OCI-LY7 (cell line): Measurements from ENCODE around the gene BCAR3. TPM values are rescaled to one million over a fixed set of nuclear protein-coding genes. Genes with fewer than 3 reads are reported as not detected.

ENCODE experiments used
- BruUV-seq: library from RNA; stranded (reverse); fragments of 400-500 nt; replicated peaks from 2 replicates; lab custom pipeline; 2021; lab: Mats Ljungman, UMichigan
- CTCF ChIA-PET: fragments of 300-600 bp; sonication (Branson Sonifier 250); formaldehyde crosslinking; loops from one replicate; lab custom pipeline; 2022; ENCODE audit warnings: antibody characterized with exemption; ENCODE audit not compliant: unreplicated experiment; lab: Charles Lee
- POLR2A ChIA-PET: fragments of 300-600 bp; sonication (Branson Sonifier 250); formaldehyde crosslinking; loops from one replicate; lab custom pipeline; 2022; ENCODE audit warnings: antibody characterized with exemption; lab: Charles Lee
- DNase-seq: peaks from one replicate; pipeline ENCODE4 v3.0.0-alpha.2; 2015; ENCODE audit warnings: low spot score
- H2AFZ ChIP-seq: fragments of 200-600 bp; sonication (generic), shearing (Covaris generic); 2 replicates; pipeline ENCODE4 v1.6.1; 2014; ENCODE audit warnings: mild to moderate bottlenecking, antibody characterized with exemption, low read length, moderate library complexity
- H3K27ac ChIP-seq: fragments of 200-600 bp; sonication (generic); 2 replicates; pipeline ENCODE4 v1.5.1; 2014; ENCODE audit warnings: mixed run types, low read depth, mild to moderate bottlenecking, moderate library complexity, low read length, inconsistent platforms; ENCODE audit not compliant: poor library complexity, severe bottlenecking
- H3K36me3 ChIP-seq: fragments of 200-600 bp; sonication (generic); 2 replicates; pipeline ENCODE4 v1.6.1; 2014; ENCODE audit warnings: mild to moderate bottlenecking, antibody characterized with exemption, low read length, moderate library complexity, mixed read lengths; ENCODE audit not compliant: insufficient read depth
- H3K4me1 ChIP-seq: fragments of 200-600 bp; sonication (generic); 2 replicates; pipeline ENCODE4 v1.5.1; 2014; ENCODE audit warnings: mild to moderate bottlenecking, low read length; ENCODE audit not compliant: insufficient read depth, poor library complexity, severe bottlenecking
- H3K4me2 ChIP-seq: fragments of 200-600 bp; sonication (generic); 2 replicates; pipeline ENCODE4 v1.6.1; 2014; ENCODE audit warnings: mild to moderate bottlenecking, low read length
- H3K4me3 ChIP-seq: fragments of 200-600 bp; sonication (generic); 2 replicates; pipeline ENCODE4 v1.5.1; 2014; ENCODE audit warnings: mild to moderate bottlenecking, low read depth, low read length; ENCODE audit not compliant: poor library complexity, severe bottlenecking
- H3K79me2 ChIP-seq: fragments of 200-600 bp; sonication (generic); 2 replicates; pipeline ENCODE4 v1.6.1; 2016; ENCODE audit warnings: low read depth, mild to moderate bottlenecking, low read length, moderate library complexity, mixed read lengths; ENCODE audit not compliant: insufficient read depth
- H3K9me2 ChIP-seq: fragments of 200-600 bp; sonication (generic); 2 replicates; pipeline ENCODE4 v1.6.1; 2016; ENCODE audit warnings: mild to moderate bottlenecking, low read length, mixed read lengths; ENCODE audit not compliant: insufficient read depth
- H3K9me3 ChIP-seq: fragments of 200-600 bp; sonication (generic); 2 replicates; pipeline ENCODE4 v1.6.1; 2014; ENCODE audit warnings: mild to moderate bottlenecking, mixed run types, low read length, mixed read lengths
- H4K20me1 ChIP-seq: fragments of 200-600 bp; sonication (generic); 2 replicates; pipeline ENCODE4 v1.6.1; 2014; ENCODE audit warnings: mild to moderate bottlenecking, antibody characterized with exemption, low read length, moderate library complexity, mixed read lengths; ENCODE audit not compliant: insufficient read depth
- EZH2phosphoT487 ChIP-seq: fragments of 200-600 bp; sonication (generic); IDR thresholded peaks from 2 replicates; pipeline ENCODE4 v1.6.1; 2018; ENCODE audit warnings: low read depth, borderline replicate concordance, mild to moderate bottlenecking, mixed run types, antibody characterized with exemption, low read length, moderate library complexity, mixed read lengths
- intact Hi-C: fragments of 100-400 bp; cut with micrococcal nuclease; formaldehyde crosslinking; loops from one replicate; pipeline ENCODE4 v1.10.0; 2022; ENCODE audit not compliant: unreplicated experiment
- total RNA-seq, 2 experiments: library from RNA; depleted of rRNA in 1 of 2; stranded (reverse); fragments of >200 nt in 1 of 2; shearing (Covaris generic) in 1 of 2; gene quantifications; 2 replicates each; pipeline ENCODE4 v1.2.3, GENCODE V29; 2014 to 2022
- TF ChIP-seq, protein P1 (sequence below): fragments of 200-600 bp; sonication (generic); conservative IDR thresholded peaks from 2 replicates; pipeline ENCODE4 v1.5.1; 2014; ENCODE audit warnings: mild to moderate bottlenecking, antibody characterized with exemption, low read length, moderate library complexity, mixed read lengths

Gene BCAR3
- total RNA-seq, 2 experiments from 2014 or later = 16.3 to 24.2 TPM

DNA sequence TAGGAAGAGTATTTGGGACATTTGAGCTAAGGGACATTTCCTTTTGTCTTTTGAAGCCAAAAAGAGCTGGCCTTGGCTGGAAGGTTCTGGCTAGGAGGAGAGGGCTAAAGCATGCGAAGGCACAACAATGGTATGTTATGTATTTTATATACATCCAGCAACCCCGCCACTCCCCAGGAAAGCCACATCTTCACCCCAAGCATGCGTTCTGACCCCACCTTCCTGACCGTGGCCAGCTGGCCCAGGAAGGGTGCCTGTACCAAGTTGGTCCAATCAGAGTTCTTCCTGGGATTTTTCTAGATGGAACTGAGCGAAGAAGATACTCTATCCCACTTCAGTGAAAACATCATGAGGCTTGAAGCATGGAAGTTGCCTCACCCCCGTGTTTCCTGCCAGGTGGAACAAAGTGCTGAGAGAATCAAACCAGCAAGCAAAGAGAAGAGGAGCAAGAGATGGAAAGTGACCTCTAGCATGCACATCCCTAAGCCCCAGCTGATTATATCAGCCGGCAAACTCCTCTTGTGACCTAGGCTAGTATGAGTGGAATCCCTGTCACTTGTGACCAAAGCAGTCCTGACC is 82.7 kb downstream of the BCAR3 start:
- no peak for DNase-seq
- ChIA-PET POLR2A (interaction anchor here (1.0 kb wide), 1 partner anchor 238 kb away, joined by 3 read pairs; no protein-coding TSS in a partner anchor), CTCF (no interaction called here)
- TF ChIP-seq, protein P1, sequence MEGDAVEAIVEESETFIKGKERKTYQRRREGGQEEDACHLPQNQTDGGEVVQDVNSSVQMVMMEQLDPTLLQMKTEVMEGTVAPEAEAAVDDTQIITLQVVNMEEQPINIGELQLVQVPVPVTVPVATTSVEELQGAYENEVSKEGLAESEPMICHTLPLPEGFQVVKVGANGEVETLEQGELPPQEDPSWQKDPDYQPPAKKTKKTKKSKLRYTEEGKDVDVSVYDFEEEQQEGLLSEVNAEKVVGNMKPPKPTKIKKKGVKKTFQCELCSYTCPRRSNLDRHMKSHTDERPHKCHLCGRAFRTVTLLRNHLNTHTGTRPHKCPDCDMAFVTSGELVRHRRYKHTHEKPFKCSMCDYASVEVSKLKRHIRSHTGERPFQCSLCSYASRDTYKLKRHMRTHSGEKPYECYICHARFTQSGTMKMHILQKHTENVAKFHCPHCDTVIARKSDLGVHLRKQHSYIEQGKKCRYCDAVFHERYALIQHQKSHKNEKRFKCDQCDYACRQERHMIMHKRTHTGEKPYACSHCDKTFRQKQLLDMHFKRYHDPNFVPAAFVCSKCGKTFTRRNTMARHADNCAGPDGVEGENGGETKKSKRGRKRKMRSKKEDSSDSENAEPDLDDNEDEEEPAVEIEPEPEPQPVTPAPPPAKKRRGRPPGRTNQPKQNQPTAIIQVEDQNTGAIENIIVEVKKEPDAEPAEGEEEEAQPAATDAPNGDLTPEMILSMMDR = no peak
- TF ChIP-seq EZH2phosphoT487 = no peak
- Histone ChIP-seq H3K4me1 (no peaks in the 10 kb centered on the region), H3K36me3 (no peaks in the 10 kb centered on the region), H4K20me1 (0 out of 2 replicates have a peak, but pooled peaks cover 4% of the 10 kb centered on the region), H3K4me3 (no peak overlapping the region), H3K9me3 (no peaks in the 10 kb centered on the region), H2AFZ (no peak overlapping the region), H3K4me2 (no peak overlapping the region), H3K27ac (no peak overlapping the region), H3K9me2 (no peaks in the 10 kb centered on the region), H3K79me2 (no peaks in the 10 kb centered on the region)
- BruUV-seq = no TSS peak
- intact Hi-C loops = no loop called here

- Histone ChIP-seq H2AFZ (no peak overlapping the region), H3K4me1 (no peaks in the 10 kb centered on the region), H3K27ac (no peak overlapping the region), H3K9me2 (no peaks in the 10 kb centered on the region), H3K4me2 (no peak overlapping the region), H3K79me2 (no peaks in the 10 kb centered on the region), H3K4me3 (no peak overlapping the region), H4K20me1 (0 out of 2 replicates have a peak, but pooled peaks cover 4% of the 10 kb centered on the region), H3K9me3 (no peaks in the 10 kb centered on the region), H3K36me3 (no peaks in the 10 kb centered on the region)
- CTCF ChIA-PET = no interaction called here
- no TSS peak for BruUV-seq
- no peak for DNase-seq
- POLR2A ChIA-PET = interaction anchor here (0.5 to 1.0 kb wide), 2 partner anchors 225 to 238 kb away, joined by 3 read pairs; no protein-coding TSS in a partner anchor
- intact Hi-C loops = no loop called here
- no peak for TF ChIP-seq EZH2phosphoT487
- TF ChIP-seq, protein P1 = no peak
Observed at GRCh38 chr1:93598396-93598795, 83.2 kb downstream of the BCAR3 start.

DNA sequence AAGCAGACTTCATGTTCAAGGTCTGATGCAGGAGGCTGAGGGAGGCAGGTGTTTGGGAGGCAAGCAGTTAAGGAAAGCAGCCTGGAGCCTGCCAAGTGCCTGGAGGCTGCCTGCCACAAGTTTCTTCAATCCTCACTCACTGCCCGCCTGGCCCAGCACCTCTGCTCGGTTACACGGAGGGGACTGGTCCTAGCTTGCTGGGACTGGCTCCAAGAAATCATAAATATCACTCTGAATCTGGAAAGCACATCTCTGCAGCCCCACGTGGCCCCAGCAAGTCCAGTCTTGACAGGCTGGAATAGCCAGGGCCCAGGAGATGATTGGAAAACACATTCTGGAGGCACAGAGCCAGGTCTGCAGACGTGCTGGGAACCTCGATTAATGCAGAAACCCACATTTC is 83.9 kb downstream of the BCAR3 start:
- Histone ChIP-seq H3K79me2 (no peaks in the 10 kb centered on the region), H3K9me2 (no peaks in the 10 kb centered on the region), H2AFZ (no peak overlapping the region), H3K36me3 (no peaks in the 10 kb centered on the region), H3K4me1 (no peaks in the 10 kb centered on the region), H3K4me3 (no peak overlapping the region), H3K9me3 (no peaks in the 10 kb centered on the region), H3K4me2 (no peak overlapping the region), H4K20me1 (0 out of 2 replicates have a peak, but pooled peaks cover 4% of the 10 kb centered on the region), H3K27ac (no peak overlapping the region)
- intact Hi-C loops = no loop called here
- ChIA-PET CTCF (no interaction called here), POLR2A (interaction anchor here (0.5 kb wide), 1 partner anchor 17 kb away, joined by 3 read pairs; no protein-coding TSS in a partner anchor)
- no TSS peak for BruUV-seq
- DNase-seq = no peak
- no peak for TF ChIP-seq EZH2phosphoT487
- TF ChIP-seq, protein P1 = no peak
